Lung (tissue), 12 donors: ENCODE data around the gene SYT1. TPM values are rescaled to one million over a fixed set of nuclear protein-coding genes. Genes with fewer than 3 reads are reported as not detected.
"Not testable (repeated sequence)": the region's sequence is repeated elsewhere in the genome, so short reads cannot be mapped to it uniquely, and the experiment has no call there.

Experiments
- ATAC-seq: fragments of 200-7000 bp; cut with Tn5 transposase; one replicate; pipeline ENCODE4 v1.9.1; 2020; ENCODE audit warnings: moderate number of reproducible peaks; ENCODE audit not compliant: insufficient read depth, low FRiP score
- DNase-seq, 3 donors: peaks; one replicate each; pipeline ENCODE4 v3.0.0-alpha.2; 2013 to 2017
- H3K27ac ChIP-seq, 2 donors: one replicate each; pipeline ENCODE4 v1.5.1; 2013; ENCODE audit warnings: mild to moderate bottlenecking in 2 of 2, moderate library complexity in 2 of 2, control low read depth in 1 of 2, inconsistent platforms in 1 of 2, low read depth in 1 of 2, low read length in 1 of 2
- H3K27me3 ChIP-seq, 3 donors: one replicate each; pipeline ENCODE4 v1.5.1; 2013; ENCODE audit warnings: low read length in 2 of 3; ENCODE audit not compliant: control insufficient read depth in 3 of 3, insufficient read depth in 3 of 3
- H3K36me3 ChIP-seq, 4 donors: one replicate each; pipeline ENCODE4 v1.5.1; 2013; ENCODE audit warnings: low read length in 4 of 4, mild to moderate bottlenecking in 1 of 4, moderate library complexity in 1 of 4; ENCODE audit not compliant: control insufficient read depth in 4 of 4, insufficient read depth in 4 of 4
- H3K4me1 ChIP-seq, 5 donors: one replicate each; pipeline ENCODE4 v1.5.1; 2013; ENCODE audit warnings: low read length in 5 of 5, mild to moderate bottlenecking in 2 of 5, moderate library complexity in 1 of 5; ENCODE audit not compliant: control insufficient read depth in 5 of 5, insufficient read depth in 5 of 5
- H3K4me3 ChIP-seq: one replicate; pipeline ENCODE4 v1.5.1; 2013; ENCODE audit warnings: mild to moderate bottlenecking, control low read depth, moderate library complexity
- H3K9ac ChIP-seq, 2 donors: one replicate each; pipeline ENCODE4 v1.5.1; 2013; ENCODE audit warnings: low read length in 2 of 2, control low read depth in 1 of 2; ENCODE audit not compliant: insufficient read depth in 1 of 2
- H3K9me3 ChIP-seq, 4 donors: one replicate each; pipeline ENCODE4 v1.5.1; 2013; ENCODE audit warnings: low read length in 3 of 4, mild to moderate bottlenecking in 1 of 4, moderate library complexity in 1 of 4; ENCODE audit not compliant: control insufficient read depth in 4 of 4, insufficient read depth in 3 of 4
- WGBS, 2 donors: extraction: QIAGEN DNeasy Blood & Tissue Kit; methylation state at CpG; one replicate each; pipeline ENCODE4 v1.1.7; 2013; 5-methylcytosine and 5-hydroxymethylcytosine counted together
- polyA plus RNA-seq, 2 donors: library from polyadenylated mRNA; stranded (reverse); fragments of 200-250 nt; gene quantifications; one replicate each; pipeline ENCODE4 v1.2.1, GENCODE V29; 2013
- total RNA-seq, 2 donors: library from RNA; depleted of rRNA in 1 of 2; stranded (reverse); fragments of >200 nt in 1 of 2; gene quantifications; one replicate each; pipeline ENCODE4 v1.2.1, GENCODE V29; 2014 to 2021
- TF ChIP-seq, protein P1 (sequence below): IDR thresholded peaks from 2 replicates; pipeline ENCODE4 v1.5.1; 2012; ENCODE audit warnings: mild to moderate bottlenecking; ENCODE audit errors: control extremely low read depth, extremely low read depth
- donor health status: control.
- donor health status: control.
- donor health status: Bipolar disorder and iron deficiency.
- donor health status: healthy.
- donor health status: DM: yes; HTN: yes; CAD: no.

SYT1 gene
- total and polyA plus RNA-seq, 4 donors: 0.05 to 3.2 (median 0.46) TPM

- no peaks in the 10 kb centered on the region for H3K36me3 ChIP-seq
- TF ChIP-seq, protein P1, sequence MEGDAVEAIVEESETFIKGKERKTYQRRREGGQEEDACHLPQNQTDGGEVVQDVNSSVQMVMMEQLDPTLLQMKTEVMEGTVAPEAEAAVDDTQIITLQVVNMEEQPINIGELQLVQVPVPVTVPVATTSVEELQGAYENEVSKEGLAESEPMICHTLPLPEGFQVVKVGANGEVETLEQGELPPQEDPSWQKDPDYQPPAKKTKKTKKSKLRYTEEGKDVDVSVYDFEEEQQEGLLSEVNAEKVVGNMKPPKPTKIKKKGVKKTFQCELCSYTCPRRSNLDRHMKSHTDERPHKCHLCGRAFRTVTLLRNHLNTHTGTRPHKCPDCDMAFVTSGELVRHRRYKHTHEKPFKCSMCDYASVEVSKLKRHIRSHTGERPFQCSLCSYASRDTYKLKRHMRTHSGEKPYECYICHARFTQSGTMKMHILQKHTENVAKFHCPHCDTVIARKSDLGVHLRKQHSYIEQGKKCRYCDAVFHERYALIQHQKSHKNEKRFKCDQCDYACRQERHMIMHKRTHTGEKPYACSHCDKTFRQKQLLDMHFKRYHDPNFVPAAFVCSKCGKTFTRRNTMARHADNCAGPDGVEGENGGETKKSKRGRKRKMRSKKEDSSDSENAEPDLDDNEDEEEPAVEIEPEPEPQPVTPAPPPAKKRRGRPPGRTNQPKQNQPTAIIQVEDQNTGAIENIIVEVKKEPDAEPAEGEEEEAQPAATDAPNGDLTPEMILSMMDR: no peak
- DNase-seq (no peak), ATAC-seq (no peak)
- H3K4me3 ChIP-seq: no peak overlapping the region
- H3K27me3 ChIP-seq: no peaks in the 10 kb centered on the region
- no peaks in the 10 kb centered on the region for H3K4me1 ChIP-seq
- H3K27ac ChIP-seq: no peak overlapping the region
- H3K9ac ChIP-seq: no peak overlapping the region
- peaks cover 0 to 3% (median 0%) of the 10 kb centered on the region in 4 donors for H3K9me3 ChIP-seq
Measured at GRCh38 chr12:78824918-78825317, 39.7 kb upstream of the SYT1 start.

DNA sequence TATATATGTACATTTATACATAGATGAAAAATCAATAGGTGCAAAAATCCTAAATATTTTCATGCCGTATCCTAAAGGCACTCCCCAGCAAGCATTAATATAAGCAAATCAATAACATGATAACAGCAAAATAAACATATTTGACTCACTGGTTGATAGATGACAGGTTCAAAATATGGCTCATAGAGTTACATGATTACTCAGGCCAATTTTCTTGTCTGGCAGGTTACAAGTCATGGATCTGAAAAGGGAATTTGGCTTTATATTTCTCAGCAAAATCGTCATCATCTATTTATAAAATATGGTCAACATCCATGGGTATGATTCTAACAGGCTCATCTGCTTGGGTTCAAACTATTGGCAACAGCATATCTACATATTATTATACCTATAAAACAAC is 34.9 kb upstream of the SYT1 start:
- TF ChIP-seq, protein P1: no peak
- Histone ChIP-seq H3K36me3 (no peaks in the 10 kb centered on the region), H3K4me3 (no peak overlapping the region), H3K9me3 (peaks cover 0 to 3% (median 0%) of the 10 kb centered on the region in 4 donors), H3K4me1 (no peaks in the 10 kb centered on the region), H3K27me3 (no peaks in the 10 kb centered on the region), H3K27ac (no peak overlapping the region), H3K9ac (no peak overlapping the region)
- WGBS, 2 donors: 82 to 89% methylated on average over 2 of the region's 2 CpGs
- ATAC-seq (no peak), DNase-seq (no peak)

GRCh38 chr12:78835493-78835892 is 29.1 kb upstream of the SYT1 start:
- Histone ChIP-seq H3K27ac (no peak overlapping the region), H3K9ac (no peak overlapping the region), H3K36me3 (no peaks in the 10 kb centered on the region), H3K4me3 (no peak overlapping the region), H3K9me3 (no peaks in the 10 kb centered on the region), H3K27me3 (no peaks in the 10 kb centered on the region), H3K4me1 (no peaks in the 10 kb centered on the region)
- DNase-seq (no peak), ATAC-seq (no peak)
- WGBS, 2 donors: 89 to 95% methylated on average over 6 of the region's 6 CpGs
- TF ChIP-seq, protein P1: no peak

- not testable (repeated sequence) for H3K4me1 ChIP-seq, H3K36me3 ChIP-seq, H3K9me3 ChIP-seq, H3K9ac ChIP-seq, H3K27ac ChIP-seq, H3K27me3 ChIP-seq, DNase-seq, ATAC-seq, H3K4me3 ChIP-seq
- WGBS, 2 donors: 90% methylated on average over 7 of the region's 7 CpGs
Measured at GRCh38 chr12:78840518-78841019, 24.0 kb upstream of the SYT1 start.
